IMR-90 (cell line): ENCODE data around the gene BRINP3. TPM values are rescaled to one million over a fixed set of nuclear protein-coding genes. Genes with fewer than 3 reads are reported as not detected.

Experiments used
- ATAC-seq: fragments of 200-7000 bp; cut with Tn5 transposase; 2 replicates; pipeline ENCODE4 v1.9.1; 2020; ENCODE audit warnings: low read depth, mild to moderate bottlenecking, moderate library complexity
- BruUV-seq: library from RNA; stranded (reverse); fragments of 400-500 nt; replicated peaks from 2 replicates; lab custom pipeline; 2021; lab: Mats Ljungman, UMichigan
- CTCF ChIA-PET: fragments of 300-600 bp; formaldehyde crosslinking; extraction: SDS; loops from one replicate; lab custom pipeline; 2021; ENCODE audit warnings: antibody characterized with exemption; lab: Yijun Ruan, JAX
- POLR2A ChIA-PET: fragments of 300-600 bp; sonication (Branson Sonifier 250); formaldehyde crosslinking; loops from one replicate; lab custom pipeline; 2022; ENCODE audit warnings: antibody characterized with exemption; ENCODE audit not compliant: unreplicated experiment; lab: Charles Lee
- DNase-seq: peaks from one replicate; pipeline ENCODE4 v3.0.0; 2013
- H2AFZ ChIP-seq: replicated peaks from 2 replicates; pipeline ENCODE3; 2013; ENCODE audit warnings: low read length, mild to moderate bottlenecking; ENCODE audit not compliant: poor library complexity
- H2AK5ac ChIP-seq: 2 replicates; pipeline ENCODE4 v1.6.1; 2013; ENCODE audit warnings: low read depth, low read length, inconsistent platforms
- H2AK9ac ChIP-seq: replicated peaks from 2 replicates; pipeline ENCODE3; 2013; ENCODE audit warnings: mild to moderate bottlenecking, low read depth, low read length, moderate library complexity; ENCODE audit not compliant: poor library complexity
- H2BK120ac ChIP-seq: 2 replicates; pipeline ENCODE4 v1.6.1; 2013; ENCODE audit warnings: low read depth, low read length, inconsistent platforms
- H2BK15ac ChIP-seq: 3 replicates; pipeline ENCODE4 v1.6.1; 2013; ENCODE audit warnings: low read depth, low read length, inconsistent platforms
- H2BK20ac ChIP-seq: 2 replicates; pipeline ENCODE4 v1.6.1; 2013; ENCODE audit warnings: low read depth, mild to moderate bottlenecking, inconsistent platforms, low read length, moderate library complexity
- H2BK5ac ChIP-seq: 2 replicates; pipeline ENCODE4 v1.6.1; 2013; ENCODE audit warnings: mild to moderate bottlenecking, low read depth, low read length, inconsistent platforms; ENCODE audit not compliant: poor library complexity, severe bottlenecking
- H3K14ac ChIP-seq: replicated peaks from 2 replicates; pipeline ENCODE4 v1.6.1; 2013; ENCODE audit warnings: low read depth, low read length, inconsistent platforms
- H3K18ac ChIP-seq: 2 replicates; pipeline ENCODE4 v1.6.1; 2013; ENCODE audit warnings: low read depth, low read length, control low read depth
- H3K23ac ChIP-seq: 2 replicates; pipeline ENCODE4 v1.6.1; 2013; ENCODE audit warnings: low read depth, low read length, inconsistent platforms
- H3K27ac ChIP-seq: 2 replicates; pipeline ENCODE4 v1.5.1; 2013; ENCODE audit warnings: mild to moderate bottlenecking, control low read depth, low read length; ENCODE audit not compliant: insufficient read depth
- H3K27me3 ChIP-seq: 2 replicates; pipeline ENCODE4 v1.6.1; 2013; ENCODE audit warnings: low read length; ENCODE audit not compliant: control insufficient read depth, insufficient read depth
- H3K36me3 ChIP-seq: 2 replicates; pipeline ENCODE4 v1.6.1; 2013; ENCODE audit warnings: low read length, mixed read lengths; ENCODE audit not compliant: control insufficient read depth, insufficient read depth
- H3K4ac ChIP-seq: 2 replicates; pipeline ENCODE4 v1.6.1; 2013; ENCODE audit warnings: low read depth, low read length, inconsistent platforms
- H3K4me1 ChIP-seq: 2 replicates; pipeline ENCODE4 v1.6.1; 2013; ENCODE audit warnings: low read length, mixed read lengths; ENCODE audit not compliant: control insufficient read depth, insufficient read depth
- H3K4me2 ChIP-seq: 2 replicates; pipeline ENCODE4 v1.6.1; 2013; ENCODE audit warnings: low read depth, mild to moderate bottlenecking, control low read depth, low read length, moderate library complexity
- H3K4me3 ChIP-seq: 2 replicates; pipeline ENCODE4 v1.5.1; 2013; ENCODE audit warnings: low read depth, mild to moderate bottlenecking, control low read depth, low read length, moderate library complexity; ENCODE audit not compliant: insufficient read depth
- H3K56ac ChIP-seq: 2 replicates; pipeline ENCODE4 v1.6.1; 2013; ENCODE audit warnings: low read length, inconsistent platforms; ENCODE audit not compliant: insufficient read depth; ENCODE audit errors: extremely low read depth
- H3K79me1 ChIP-seq, 2 experiments: 2 replicates each; pipeline ENCODE4 v1.6.1; 2013; ENCODE audit warnings: low read length in 2 of 2, inconsistent platforms in 1 of 2, low read depth in 1 of 2
- H3K9ac ChIP-seq: 2 replicates; pipeline ENCODE4 v1.6.1; 2013; ENCODE audit warnings: low read depth, low read length, control low read depth
- H3K9me1 ChIP-seq: 2 replicates; pipeline ENCODE4 v1.6.1; 2013; ENCODE audit warnings: low read length, inconsistent platforms; ENCODE audit not compliant: insufficient read depth
- H3K9me3 ChIP-seq: 2 replicates; pipeline ENCODE4 v1.6.1; 2013; ENCODE audit warnings: low read length; ENCODE audit not compliant: control insufficient read depth, insufficient read depth
- H4K20me1 ChIP-seq: 2 replicates; pipeline ENCODE4 v1.6.1; 2013; ENCODE audit warnings: low read length, inconsistent platforms; ENCODE audit not compliant: insufficient read depth
- H4K5ac ChIP-seq: 2 replicates; pipeline ENCODE4 v1.6.1; 2013; ENCODE audit warnings: mild to moderate bottlenecking, low read depth, low read length, control low read depth
- H4K8ac ChIP-seq, 2 experiments: 2 replicates each; pipeline ENCODE4 v1.6.1; 2013; ENCODE audit warnings: low read depth in 2 of 2, low read length in 2 of 2, control low read depth in 1 of 2, inconsistent platforms in 1 of 2
- H4K91ac ChIP-seq: 2 replicates; pipeline ENCODE4 v1.6.1; 2013; ENCODE audit warnings: low read depth, low read length, inconsistent platforms; ENCODE audit not compliant: insufficient read depth
- BHLHE40 ChIP-seq: fragments of 150-350 bp; IDR thresholded peaks from 2 replicates; pipeline ENCODE4 v1.6.1; 2016; ENCODE audit warnings: mild to moderate bottlenecking, low read depth, low read length
- CHD1 ChIP-seq: IDR thresholded peaks from 2 replicates; pipeline ENCODE4 v1.6.1; 2012; ENCODE audit warnings: low read depth, low read length, improper control_type of control experiment
- FOS ChIP-seq: fragments of 150-350 bp; IDR thresholded peaks from 2 replicates; pipeline ENCODE4 v1.6.1; 2016; ENCODE audit warnings: low read depth, low read length
- MAZ ChIP-seq: IDR thresholded peaks from 2 replicates; pipeline ENCODE4 v1.6.1; 2012; ENCODE audit warnings: low read depth, mild to moderate bottlenecking, low read length, improper control_type of control experiment, moderate library complexity, borderline replicate concordance
- MXI1 ChIP-seq: IDR thresholded peaks from 2 replicates; pipeline ENCODE4 v1.6.1; 2012; ENCODE audit warnings: low read depth, mild to moderate bottlenecking, low read length, moderate library complexity, borderline replicate concordance
- NFE2L2 ChIP-seq: fragments of 150-350 bp; IDR thresholded peaks from 2 replicates; pipeline ENCODE4 v1.6.1; 2016; ENCODE audit warnings: low read depth, mild to moderate bottlenecking, low read length
- POLR2A ChIP-seq: IDR thresholded peaks from 2 replicates; pipeline ENCODE4 v1.6.1; 2012; ENCODE audit warnings: mild to moderate bottlenecking, low read depth, low read length
- RAD21 ChIP-seq: IDR thresholded peaks from 2 replicates; pipeline ENCODE4 v1.6.1; 2012; ENCODE audit warnings: low read length, improper control_type of control experiment
- WGBS, 2 experiments: methylation state at CpG; one replicate each; pipeline versions ENCODE4 v1.1.5 to v1.1.7; 2013; ENCODE audit warnings: missing lambda C conversion rate in 2 of 2; ENCODE audit not compliant: insufficient read length in 1 of 2; ENCODE audit errors: extremely low coverage in 2 of 2; 5-methylcytosine and 5-hydroxymethylcytosine counted together
- dilution Hi-C: fragments of 300-500 bp; cut with HindIII; formaldehyde crosslinking; loops from one replicate; pipeline ENCODE4 v1.14.3; 2018; ENCODE audit warnings: low sequenced_read_pairs; ENCODE audit not compliant: unreplicated experiment
- in situ Hi-C: fragments of 300-500 bp; cut with MboI; formaldehyde crosslinking; loops from 3 replicates; pipeline ENCODE4 v1.14.3; 2019; ENCODE audit warnings: low sequenced_read_pairs, inconsistent platforms, mixed read lengths
- intact Hi-C: fragments of 100-400 bp; cut with micrococcal nuclease; formaldehyde crosslinking; loops from 2 replicates; pipeline ENCODE4 v1.10.0; 2022
- polyA plus RNA-seq, 3 experiments: library from polyadenylated mRNA; depleted of rRNA; stranded (reverse); fragments of >200 nt; gene quantifications; 2 replicates each; pipeline ENCODE4 v1.2.3, GENCODE V29; 2012; ENCODE audit warnings: low replicate concordance in 1 of 3
- total RNA-seq: library from RNA; depleted of rRNA; stranded (reverse); fragments of >200 nt; gene quantifications from 2 replicates; pipeline ENCODE4 v1.2.3, GENCODE V29; 2012
- TF ChIP-seq, protein P1 (sequence below): fragments of 150-350 bp; IDR thresholded peaks from 2 replicates; pipeline ENCODE4 v1.6.1; 2016; ENCODE audit warnings: low read depth, mild to moderate bottlenecking, low read length, moderate library complexity, borderline replicate concordance

BRINP3 gene
- total and polyA plus RNA-seq, 2 of the 4 experiments (the other 2 are of a cell fraction) = 0.15 to 0.36 TPM

DNA sequence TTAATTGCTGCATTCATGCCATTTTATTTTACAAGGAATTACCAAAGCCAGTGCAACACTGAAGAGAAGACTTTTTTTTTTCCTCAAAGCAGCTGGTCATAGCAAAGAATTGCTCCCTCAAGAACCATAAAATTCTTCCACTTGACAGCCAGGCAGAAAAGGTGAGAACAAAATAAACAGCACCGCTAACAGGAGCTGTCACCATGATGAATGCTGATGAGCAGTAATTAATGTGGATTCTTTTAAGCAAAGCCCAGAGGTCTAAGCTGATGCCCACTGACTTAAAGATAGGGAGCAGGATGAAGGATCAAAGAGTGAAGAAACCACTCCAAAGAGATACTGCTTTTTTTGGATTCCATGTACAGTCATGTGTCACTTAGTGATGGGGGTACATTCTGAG is 428.4 kb downstream of the BRINP3 start:
- H3K9me3 ChIP-seq = no peaks in the 10 kb centered on the region
- WGBS, 2 experiments = no CpG with 5 or more reads among the region's 1 CpG
- H3K23ac ChIP-seq = no peak overlapping the region
- H4K5ac ChIP-seq = no peak overlapping the region
- H2AFZ ChIP-seq = no peak overlapping the region
- H2AK9ac ChIP-seq = no peak overlapping the region
- H3K18ac ChIP-seq = no peak overlapping the region
- no peaks in the 10 kb centered on the region for H3K79me1 ChIP-seq
- TF ChIP-seq CHD1 = no peak
- TF ChIP-seq FOS = no peak
- no peak for TF ChIP-seq MXI1
- no peak for TF ChIP-seq MAZ
- TF ChIP-seq BHLHE40 = no peak
- TF ChIP-seq, protein P1, sequence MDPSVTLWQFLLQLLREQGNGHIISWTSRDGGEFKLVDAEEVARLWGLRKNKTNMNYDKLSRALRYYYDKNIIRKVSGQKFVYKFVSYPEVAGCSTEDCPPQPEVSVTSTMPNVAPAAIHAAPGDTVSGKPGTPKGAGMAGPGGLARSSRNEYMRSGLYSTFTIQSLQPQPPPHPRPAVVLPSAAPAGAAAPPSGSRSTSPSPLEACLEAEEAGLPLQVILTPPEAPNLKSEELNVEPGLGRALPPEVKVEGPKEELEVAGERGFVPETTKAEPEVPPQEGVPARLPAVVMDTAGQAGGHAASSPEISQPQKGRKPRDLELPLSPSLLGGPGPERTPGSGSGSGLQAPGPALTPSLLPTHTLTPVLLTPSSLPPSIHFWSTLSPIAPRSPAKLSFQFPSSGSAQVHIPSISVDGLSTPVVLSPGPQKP = no peak
- TF ChIP-seq NFE2L2 = no peak
- no peak for TF ChIP-seq RAD21
- TF ChIP-seq POLR2A = no peak
- dilution Hi-C loops = no loop called here
- ChIA-PET CTCF (no interaction called here), POLR2A (no interaction called here)
- DNase-seq = no peak
- H3K27me3 ChIP-seq = no peaks in the 10 kb centered on the region
- no peak overlapping the region for H2AK5ac ChIP-seq
- H2BK120ac ChIP-seq = no peak overlapping the region
- H3K4me2 ChIP-seq = no peak overlapping the region
- H2BK5ac ChIP-seq = no peak overlapping the region
- H2BK15ac ChIP-seq = no peak overlapping the region
- H3K36me3 ChIP-seq = no peaks in the 10 kb centered on the region
- H3K9ac ChIP-seq = no peak overlapping the region
- H3K27ac ChIP-seq = no peak overlapping the region
- no peak overlapping the region for H3K56ac ChIP-seq
- H3K9me1 ChIP-seq = no peaks in the 10 kb centered on the region
- intact Hi-C loops = no loop called here
- H4K20me1 ChIP-seq = no peaks in the 10 kb centered on the region
- no peak overlapping the region for H4K91ac ChIP-seq
- no peak overlapping the region for H3K14ac ChIP-seq
- in situ Hi-C loops = no loop called here
- no peak for ATAC-seq
- H3K4me1 ChIP-seq = no peaks in the 10 kb centered on the region
- H3K4ac ChIP-seq = no peak overlapping the region
- H3K4me3 ChIP-seq = no peak overlapping the region
- H4K8ac ChIP-seq = no peak overlapping the region
- no TSS peak for BruUV-seq
- H2BK20ac ChIP-seq = no peak overlapping the region
